Hematopoietic multipotent progenitor cell treated with erythropoietin and hydrocortisone succinate and interleukin-3 and kit ligand, for 17 days (in vitro differentiated cells): ENCODE measurements around the gene CREG2.

ENCODE experiments used
- DNase-seq: peaks from one replicate; pipeline ENCODE4 v3.0.0-alpha.2; 2015; ENCODE audit warnings: low spot score

Gene CREG2

DNA sequence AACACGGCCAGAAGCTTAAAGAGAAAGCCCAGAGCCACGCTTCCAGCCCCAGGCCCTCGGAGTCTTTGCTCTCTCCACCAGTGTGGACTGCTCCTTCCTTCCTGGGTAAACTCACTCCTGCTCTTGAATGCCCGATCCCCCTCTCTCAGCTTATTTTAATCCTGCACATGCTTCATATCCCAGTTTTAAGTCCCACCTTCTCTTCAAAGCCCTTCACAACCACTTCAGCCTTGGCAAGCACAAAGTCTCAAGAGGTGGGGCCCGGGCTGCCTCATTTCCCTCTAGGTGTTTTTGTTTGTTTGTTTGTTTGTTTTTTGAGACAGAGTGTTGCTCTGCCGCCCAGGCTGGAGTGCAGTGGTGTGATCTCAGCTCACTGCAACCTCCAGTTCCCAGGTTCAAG, 21.6 kb upstream of the CREG2 start:
- DNase-seq = no peak

DNA sequence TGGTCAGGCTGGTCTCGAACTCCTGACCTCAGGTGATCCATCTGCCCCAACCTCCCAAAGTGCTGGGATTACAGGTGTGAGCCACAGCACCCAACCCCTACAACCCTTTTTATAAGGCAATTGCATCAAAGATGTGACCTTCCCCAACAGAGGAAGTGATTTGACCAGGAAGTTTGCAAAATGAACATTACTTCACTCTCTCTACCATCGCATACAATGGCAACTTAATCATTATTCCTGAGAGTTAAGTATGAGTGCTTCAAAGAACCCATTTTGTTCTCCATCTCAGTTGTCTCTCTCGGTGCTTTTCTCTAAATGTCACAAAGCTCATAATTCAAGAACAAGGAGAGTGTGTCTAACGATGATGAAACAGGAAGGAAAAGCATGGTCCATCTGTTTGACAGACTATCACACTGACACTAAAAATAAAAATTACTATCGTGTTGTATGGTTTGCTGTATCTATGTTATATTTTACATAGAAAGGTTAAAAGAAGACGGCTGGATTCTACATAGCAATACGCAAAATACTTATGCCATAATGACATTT, 18.1 kb upstream of the CREG2 start:
- no peak for DNase-seq

DNA sequence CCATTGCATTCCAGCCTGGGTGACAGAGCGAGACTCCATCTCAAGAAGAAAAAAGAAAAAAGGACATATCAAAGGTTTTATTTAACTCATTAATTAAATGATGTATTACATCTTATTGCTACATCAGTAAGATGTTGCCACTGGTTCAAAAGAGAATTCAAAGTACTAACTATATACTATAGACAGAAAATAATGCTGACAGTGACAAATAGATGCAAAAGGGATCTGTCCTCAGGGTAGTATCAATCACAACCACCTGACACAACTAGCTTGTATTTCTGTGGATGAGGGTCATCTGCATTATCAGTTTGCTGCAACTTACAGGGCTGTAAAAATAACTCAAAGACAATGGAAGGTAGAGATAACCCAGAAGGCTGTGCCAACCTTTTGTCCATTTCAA, 16.4 kb upstream of the CREG2 start:
- DNase-seq = no peak

DNA sequence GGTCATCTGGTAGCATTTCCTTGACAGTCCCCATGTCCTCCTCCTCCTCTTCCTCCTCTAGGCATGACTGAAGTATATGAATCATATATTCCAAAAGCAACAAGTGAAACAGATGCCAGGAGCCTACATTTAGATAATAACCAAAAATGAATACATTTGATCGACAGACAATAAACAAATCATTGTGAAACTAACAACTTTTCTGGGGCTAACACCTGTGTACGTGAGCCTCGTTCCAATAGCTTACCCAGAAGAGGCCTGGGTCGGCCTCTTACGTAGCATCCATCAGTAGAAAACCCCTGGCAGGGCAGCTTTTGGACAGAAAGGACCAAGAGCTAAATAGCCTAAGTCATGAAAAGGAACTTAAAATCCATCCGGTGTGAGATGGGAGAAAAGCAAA, 15.3 kb upstream of the CREG2 start:
- no peak for DNase-seq

DNA sequence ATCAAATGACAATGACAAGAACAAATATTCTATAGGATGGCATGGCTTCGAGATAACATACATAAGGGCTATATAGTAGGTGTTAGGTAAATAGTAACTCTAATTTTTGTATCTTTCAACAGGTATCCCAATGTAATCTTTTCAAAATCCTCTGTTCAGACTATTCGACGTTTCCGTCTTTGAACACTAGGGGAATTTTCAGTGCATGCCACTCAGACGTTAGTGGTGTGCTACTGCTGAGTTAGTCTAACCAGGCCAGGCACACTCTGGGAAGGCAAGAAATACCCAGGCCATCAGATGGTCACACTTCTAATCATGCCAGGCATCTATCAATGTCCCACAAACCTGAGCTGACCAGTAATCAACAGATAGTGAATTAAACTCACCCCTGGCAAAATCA, 14.6 kb upstream of the CREG2 start:
- DNase-seq = no peak

DNA sequence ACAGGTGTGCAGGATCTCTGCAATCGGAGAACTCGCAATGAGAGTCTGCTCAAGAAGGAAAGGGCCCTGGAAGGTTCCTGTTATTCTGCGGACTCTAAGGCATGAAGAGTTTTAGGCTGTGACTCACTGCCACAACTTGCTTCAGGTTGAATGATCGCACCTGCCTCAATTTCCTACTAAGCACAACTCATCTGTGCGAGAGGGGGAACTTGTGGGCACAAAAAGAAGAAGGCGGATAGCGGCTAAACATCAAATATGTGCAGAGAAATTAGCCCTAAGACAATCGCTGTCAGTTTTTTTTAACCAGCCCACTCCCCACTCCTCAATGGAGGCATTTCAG, 14.0 kb upstream of the CREG2 start:
- no peak for DNase-seq

DNA sequence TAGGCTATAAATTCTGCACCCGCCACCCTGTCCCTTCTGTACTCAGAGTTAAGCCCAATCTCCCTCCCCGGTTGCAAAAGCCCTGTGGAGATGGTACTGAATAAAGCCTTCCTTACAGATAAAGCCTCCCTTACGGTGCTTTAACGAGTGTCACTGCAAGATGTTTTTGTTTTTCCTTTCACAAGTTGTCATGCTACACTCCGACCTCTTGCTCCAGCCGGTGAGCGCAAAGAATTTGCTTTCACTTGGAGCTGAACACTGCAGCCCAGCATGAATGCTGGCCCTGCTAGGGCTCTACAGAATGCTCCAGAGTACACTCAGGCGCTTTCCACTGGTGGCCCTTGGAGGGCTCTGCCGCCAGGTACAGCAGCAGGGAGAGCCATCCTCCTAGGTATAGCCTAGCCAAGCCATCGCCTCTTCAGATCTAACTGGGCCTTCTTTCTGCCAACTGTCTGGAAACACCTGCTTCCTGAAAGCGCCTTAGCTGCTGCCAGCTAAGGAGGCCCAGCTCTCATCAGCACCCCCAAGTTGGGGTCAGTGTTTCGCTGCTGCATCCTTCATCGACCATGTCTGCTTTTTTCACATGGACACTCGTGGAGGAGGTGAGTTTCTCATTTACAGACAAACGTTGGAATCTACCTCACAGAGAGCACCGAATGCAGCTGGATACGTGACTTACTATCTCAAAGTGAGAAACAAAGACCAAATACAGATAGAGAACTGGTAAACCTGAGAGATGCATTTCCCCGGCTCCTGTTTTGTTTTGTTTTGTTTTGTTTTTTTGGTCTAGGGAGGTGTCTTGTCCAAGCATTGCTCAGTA, 13.4 kb upstream of the CREG2 start:
- no peak for DNase-seq

DNA sequence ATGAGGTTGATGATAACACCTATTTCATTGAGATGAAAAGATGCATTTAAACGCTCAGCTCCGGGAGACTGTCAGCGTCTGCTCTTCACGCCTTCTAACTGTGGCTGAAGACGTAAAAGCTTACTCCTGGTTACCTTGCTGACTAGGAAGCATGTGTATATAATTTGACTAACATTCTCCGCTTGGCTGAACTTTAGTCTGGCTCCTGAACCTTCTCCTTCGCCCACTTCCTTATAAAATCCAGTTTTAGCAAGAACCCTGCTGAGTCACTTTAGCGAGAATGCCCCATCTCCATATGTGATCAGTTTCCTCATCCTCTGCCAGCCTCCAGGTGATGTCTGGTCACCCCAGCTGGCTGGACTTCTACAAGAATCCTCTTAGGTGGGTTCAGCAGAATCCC, 12.7 kb upstream of the CREG2 start:
- DNase-seq = no peak

DNA sequence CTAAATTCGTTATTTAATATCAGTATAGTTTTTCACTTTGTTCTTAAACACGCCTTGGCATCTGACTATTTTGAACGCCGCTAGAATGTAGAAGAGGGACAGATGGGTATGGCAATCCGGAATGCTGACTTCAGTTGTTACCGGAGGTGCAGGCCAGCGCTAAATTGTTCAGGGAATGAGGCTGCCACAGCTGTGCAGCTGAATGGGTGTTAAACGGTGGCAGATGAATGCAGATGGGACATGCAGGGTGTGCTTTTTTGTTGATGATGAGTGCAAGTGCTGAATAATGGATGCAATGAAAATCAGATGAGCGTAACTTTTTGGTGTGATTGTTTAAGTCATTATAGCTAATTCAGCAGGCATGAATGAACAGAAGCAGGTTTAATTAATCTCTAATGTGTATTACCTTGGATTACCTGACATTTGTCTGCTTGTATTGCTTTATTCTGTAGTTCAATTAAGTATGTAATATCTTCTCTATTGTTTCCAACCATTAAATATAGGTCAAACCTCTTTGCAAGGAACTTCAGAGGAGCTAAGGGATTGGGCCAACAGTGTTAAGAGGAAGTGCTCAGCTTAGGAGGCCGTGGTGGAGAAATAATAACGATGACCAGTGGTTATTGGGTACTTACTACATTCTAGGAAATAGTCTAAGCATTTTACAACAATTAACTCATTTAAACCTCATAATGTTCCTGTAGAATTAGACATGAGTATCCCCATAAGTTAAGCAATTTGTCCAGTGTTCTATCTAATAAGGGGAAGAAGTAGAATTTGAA, 11.9 kb upstream of the CREG2 start:
- DNase-seq = no peak

DNA sequence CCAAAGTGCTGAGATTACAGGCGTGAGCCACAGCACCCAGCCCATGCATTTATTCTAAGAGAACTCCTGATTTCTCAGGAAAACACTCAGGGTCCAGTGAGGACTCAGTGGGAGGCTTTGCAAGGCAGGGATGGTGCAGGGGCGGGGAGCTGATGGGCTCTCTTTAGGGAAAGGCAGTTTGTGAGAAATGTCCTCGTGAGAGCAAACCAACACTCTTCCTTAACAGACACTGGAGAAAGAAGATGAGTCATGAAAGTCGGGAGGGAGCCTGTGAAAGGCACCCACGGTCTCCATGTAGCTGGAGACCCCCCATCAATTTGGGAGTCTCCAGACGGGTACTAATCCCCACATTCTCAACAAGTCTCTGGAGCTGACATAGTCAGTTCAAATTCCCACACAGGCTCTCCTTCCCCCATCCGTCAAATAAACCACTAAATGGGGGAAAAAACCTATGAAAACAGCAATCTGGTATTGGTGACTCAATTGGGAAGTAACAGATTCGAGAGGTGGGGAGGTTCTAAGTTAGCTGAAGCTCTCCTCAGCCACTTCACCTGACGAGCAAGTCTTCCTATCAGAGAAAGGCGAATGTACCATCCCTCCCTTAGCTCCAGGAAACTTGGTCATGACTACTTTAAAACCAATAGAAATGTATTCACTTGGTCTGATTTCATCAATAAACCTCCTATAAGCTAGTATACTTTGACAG, 11.0 kb upstream of the CREG2 start:
- DNase-seq = no peak

DNA sequence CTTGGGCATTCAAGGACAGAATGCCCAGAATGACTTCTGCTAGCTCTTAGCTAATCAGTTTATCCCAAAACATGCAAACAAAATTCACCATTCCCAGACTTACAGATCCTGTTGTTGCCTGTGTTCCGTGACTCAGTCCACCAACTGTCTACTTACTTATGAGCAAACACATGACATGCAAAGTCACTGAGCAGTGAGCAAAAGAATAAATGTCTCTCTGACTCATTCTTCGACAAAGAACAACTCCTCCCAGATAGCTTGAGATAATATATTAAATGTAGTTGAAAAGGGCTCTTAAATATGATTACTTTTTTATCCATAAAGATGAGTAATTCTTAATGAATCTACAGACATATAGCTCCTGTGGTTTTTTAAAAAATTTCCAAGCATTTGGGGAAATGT, 9.0 kb upstream of the CREG2 start:
- DNase-seq = no peak

DNA sequence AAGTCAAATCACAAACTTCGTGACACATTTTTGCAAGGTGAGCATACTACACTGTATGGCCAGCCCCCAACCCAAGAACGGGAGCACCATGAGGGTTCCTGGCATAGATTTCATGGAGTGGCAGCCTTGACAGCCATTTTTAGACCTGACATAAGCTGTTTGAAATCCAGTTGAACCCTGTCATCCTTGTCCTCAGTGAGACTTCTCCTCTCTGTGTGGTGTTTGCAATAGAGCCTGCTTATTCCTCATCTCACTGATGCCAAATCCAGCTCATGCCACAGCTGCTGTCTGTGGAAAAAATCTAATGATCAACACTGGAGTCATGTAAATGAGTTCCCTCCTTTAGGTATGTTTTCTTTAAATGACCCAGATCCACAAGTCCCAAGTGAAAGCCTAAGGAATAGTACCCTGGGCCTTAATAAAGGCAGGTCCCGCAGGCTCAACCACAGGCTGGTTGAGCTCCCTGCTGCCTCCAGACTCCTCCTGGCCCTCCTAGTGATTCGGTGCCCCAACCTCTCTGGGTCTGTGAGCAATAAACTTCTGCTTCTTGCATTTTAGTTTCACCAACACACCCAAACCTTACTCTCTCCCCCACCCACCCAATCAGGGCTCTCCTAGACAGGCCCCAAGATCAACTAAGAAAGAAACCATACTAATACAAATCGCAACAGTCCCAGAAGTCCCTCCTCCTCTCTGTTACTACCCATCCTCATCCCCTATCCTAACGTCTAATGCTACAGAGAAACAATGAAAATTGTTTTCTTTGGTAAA, 8.4 kb upstream of the CREG2 start:
- no peak for DNase-seq

DNA sequence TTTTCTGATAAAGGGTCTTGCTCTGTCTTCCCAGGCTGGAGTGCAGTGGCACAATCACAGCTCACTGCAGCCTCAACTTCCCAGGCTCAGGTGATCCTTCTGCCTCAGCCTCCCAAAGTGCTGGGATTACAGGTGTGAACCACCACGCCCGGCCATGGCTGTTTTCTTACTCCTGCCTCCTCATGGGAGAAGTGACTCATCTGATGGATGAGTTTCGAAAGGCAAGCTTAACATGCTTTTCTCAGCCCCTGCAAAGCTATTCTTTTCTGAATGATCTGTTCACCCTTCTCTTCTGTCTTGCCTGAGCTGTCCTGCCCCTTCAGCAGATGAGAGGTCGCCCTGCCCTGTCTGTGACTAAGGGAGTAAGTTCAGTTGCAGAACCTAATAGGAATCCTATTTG, 929 bp upstream of the CREG2 start:
- no peak for DNase-seq

DNA sequence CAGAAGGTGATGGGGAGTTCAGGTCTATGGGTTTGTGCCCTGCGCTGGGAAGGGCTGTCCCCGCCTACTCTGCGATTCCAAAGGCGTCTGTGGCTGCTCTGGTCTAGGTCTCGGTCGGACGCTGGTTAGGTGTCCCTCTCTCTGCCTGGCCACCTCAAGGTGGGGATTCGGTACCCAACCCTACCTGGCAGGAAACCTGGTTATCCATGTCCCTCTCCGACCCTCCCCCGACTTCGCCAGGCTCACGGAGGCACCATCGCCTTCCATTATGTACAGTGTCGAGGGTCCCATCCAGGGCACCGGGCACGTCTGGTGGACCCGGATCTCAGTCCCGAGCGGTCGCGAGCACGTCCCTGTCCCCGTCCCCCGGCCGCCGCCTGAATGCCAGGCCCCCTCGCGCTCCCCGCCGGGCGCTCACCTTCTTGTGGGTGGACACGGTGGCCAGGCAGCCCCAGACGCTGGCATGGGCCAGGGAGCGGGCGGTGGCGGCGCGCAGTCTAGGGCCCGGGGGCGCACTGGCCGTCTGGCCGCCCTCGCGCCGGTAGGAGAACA, 628 bp downstream of the CREG2 start:
- DNase-seq = no peak

DNA sequence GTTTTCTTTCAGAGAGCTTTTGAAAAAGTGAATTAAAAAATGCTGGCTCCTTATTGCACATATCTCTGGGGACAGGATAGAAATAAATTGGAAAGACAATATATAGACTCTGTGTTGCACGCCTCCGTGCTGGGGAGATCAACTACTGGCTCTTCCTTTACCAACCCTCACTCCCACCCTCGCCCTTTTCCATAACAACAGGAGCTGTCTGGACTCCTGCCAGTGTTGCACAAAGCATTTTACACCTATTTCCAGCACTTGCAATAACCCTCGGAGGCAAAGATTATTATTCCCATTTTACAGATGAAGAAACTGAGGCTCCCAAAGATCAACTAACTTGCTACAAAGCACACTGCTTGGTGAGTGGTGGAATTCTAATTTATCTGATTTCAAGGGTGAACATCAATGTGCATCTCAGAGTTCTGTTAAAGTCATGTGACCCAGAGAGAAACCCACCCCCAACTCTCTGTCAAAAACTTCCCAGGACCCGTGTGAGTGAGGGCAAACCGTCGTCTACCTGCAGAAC, 4.2 kb downstream of the CREG2 start:
- DNase-seq = no peak

DNA sequence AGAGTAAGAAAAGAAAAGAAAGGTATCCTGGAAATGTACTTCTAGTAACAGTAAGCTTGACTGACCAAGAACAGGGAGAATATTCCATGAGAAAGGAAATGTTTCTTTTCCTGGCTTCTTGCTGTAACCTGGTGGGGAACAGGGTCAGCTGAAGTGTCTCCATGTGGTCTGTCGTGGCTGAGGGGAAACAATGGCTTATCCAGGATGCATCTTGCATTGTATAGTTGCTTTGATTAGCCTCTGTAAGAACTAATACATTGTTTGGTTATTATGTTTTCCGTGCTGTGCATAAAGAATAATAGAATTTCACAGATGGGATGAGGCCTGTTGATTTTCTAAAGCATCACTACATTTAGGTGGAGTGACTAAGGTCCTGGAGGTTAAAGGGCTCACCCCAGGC, 4.9 kb downstream of the CREG2 start:
- DNase-seq = no peak

DNA sequence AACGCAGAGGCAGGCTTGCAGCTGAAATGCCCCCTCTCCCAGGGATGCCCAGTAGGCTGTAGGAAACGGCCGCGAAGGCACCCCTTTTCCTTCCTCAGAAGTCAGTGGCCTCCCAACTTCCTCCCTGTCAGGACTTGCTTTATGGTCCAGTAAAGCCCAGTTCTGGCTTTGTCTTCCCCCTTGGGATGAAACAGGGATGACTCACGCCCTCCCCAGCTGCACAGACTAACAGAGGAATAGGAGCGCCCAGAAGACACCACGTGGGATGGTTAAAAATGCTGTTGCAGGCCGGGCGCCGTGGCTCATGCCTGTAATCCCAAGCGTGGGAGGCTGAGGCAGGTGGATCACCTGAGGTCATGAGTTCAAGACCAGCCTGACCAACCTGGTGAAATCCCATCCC, 6.9 kb downstream of the CREG2 start:
- DNase-seq = no peak

DNA sequence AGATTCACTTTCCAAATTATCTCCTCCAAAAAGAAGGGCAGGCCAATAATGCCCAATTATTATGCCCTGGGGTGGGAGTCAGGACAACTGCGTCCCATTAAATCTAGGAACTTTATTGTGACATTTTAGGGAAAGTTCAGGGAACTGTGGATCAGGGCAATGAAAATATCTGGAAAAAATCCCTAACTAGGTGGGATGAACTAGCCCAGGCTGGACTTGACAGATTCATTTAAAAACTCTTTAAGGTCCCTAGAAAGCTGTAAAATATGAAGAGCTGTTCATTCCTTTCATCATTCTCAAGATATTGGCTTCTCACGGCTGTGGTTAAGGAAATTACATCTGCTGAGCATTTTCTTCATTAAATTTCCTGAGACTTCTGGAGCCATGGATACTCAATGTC, 8.2 kb downstream of the CREG2 start:
- DNase-seq = no peak

DNA sequence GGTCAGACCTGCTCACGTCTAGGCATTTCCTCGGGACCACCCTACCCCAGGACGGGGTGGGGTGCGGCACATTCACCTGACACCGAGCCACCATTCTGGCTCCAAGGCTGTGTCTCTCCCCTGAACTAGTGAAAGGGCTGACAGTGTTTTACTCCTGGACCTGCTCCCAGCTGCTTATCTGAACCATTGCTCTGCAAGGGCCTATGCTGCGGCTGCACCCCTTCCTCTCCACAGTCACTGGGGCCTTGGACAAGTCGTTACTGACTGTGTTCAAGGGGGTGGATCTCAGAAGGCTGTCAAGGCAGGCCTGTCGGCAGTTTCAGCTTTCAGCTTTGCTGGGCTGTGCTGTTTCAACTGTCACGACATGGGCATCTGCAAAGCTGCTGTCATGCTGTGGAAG, 11.7 kb downstream of the CREG2 start:
- DNase-seq = no peak

DNA sequence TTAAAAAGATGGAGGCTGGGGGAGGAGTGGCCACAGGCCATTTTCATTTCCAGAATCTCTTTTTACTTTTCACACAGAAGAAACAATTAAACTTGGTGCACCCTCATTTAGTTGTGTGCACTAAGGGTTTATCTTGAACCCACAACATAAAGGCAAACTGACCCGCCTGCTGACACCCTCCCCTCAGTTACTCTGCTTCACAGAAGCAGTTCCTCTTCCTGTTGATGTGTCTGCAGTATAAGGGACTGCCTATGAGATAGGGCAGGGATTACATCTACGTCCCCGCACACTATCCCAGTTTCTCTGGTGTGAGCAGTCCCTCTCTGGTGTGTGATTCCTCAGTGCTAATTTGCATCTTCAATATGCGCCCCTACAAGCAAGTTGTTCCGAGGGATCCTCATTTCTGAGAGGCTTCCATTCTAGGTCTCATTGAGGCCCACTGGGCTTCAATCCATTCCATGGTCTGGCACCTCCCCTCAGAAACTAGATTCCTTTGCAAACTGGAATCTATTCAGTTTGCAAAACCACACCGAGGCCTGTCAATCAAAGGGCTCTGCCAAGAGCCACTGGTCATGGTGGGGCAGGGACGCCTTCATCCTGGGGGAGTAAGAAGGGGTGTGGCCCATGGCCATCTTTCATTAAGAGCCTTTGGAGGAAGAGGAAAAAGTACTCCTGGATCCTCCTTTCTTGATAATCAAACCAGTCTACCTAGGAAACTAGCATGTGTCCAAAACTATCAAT, 12.3 kb downstream of the CREG2 start:
- DNase-seq = no peak

DNA sequence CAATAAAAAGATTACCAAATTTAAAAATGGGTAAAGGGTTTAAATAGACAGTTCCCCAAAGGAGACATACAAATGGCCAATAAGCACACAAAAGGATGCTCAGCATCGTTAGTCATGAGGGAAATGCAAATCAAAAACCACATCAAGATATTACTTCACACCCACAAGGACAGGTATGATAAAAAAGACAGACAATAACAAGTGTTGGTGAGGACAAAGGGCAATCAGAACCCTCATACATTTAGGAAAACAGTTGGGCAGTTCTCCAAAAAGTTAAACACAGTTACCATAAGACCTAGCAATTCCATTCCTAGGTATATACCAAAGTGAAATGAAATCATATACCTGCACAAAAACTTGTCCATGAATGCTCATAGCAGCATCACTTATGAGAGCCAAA, 14.5 kb downstream of the CREG2 start:
- DNase-seq = no peak
